Muscle layer of colon (tissue), 2 donors: Measurements from ENCODE around the gene TMEM62.
A peak's percentile ranks its signal among the peaks of the same experiment; 100 is the strongest.

Source experiments
- H3K27ac ChIP-seq: one replicate; pipeline ENCODE4 v1.7.0; 2013; ENCODE audit warnings: low read depth, mild to moderate bottlenecking, low read length, moderate library complexity
- H3K27me3 ChIP-seq, 2 donors: one replicate each; pipeline ENCODE4 v1.7.0; 2013; ENCODE audit warnings: low read length in 2 of 2, mild to moderate bottlenecking in 2 of 2; ENCODE audit not compliant: insufficient read depth in 2 of 2, control insufficient read depth in 1 of 2
- H3K36me3 ChIP-seq: one replicate; pipeline ENCODE4 v1.7.0; 2013; ENCODE audit warnings: mild to moderate bottlenecking, low read length; ENCODE audit not compliant: insufficient read depth
- H3K4me1 ChIP-seq: one replicate; pipeline ENCODE4 v1.7.0; 2013; ENCODE audit warnings: mild to moderate bottlenecking, low read length; ENCODE audit not compliant: insufficient read depth
- H3K4me3 ChIP-seq, 2 donors: one replicate each; pipeline ENCODE4 v1.7.0; 2013; ENCODE audit warnings: low read length in 2 of 2, low read depth in 1 of 2, mild to moderate bottlenecking in 1 of 2, moderate library complexity in 1 of 2
- H3K9ac ChIP-seq: one replicate; pipeline ENCODE4 v1.7.0; 2013; ENCODE audit warnings: low read length
- H3K9me3 ChIP-seq: one replicate; pipeline ENCODE4 v1.7.0; 2013; ENCODE audit warnings: mild to moderate bottlenecking, low read length
- donor health status: abdominal sarcoma.
- donor health status: Adenocarcinoma of cecum.

TMEM62 gene

GRCh38 chr15:43133430-43134156, at the start of gene TMEM62:
Gene TMEM62, plus strand, starts transcription at chr15:43133586. Its CDS starts 217 bp downstream, at chr15:43133803.
- peak within 1 kb of the TSS; percentile 98 for H3K9ac ChIP-seq

GRCh38 chr15:43085921-43086320, 47.5 kb upstream of the TMEM62 start:
- no peak overlapping the region for H3K9ac ChIP-seq
- no peaks in the 10 kb centered on the region for H3K9me3 ChIP-seq
- H3K4me3 ChIP-seq, result no peak overlapping the region
- no peak overlapping the region for H3K27ac ChIP-seq
- H3K36me3 ChIP-seq, result peaks cover 13% of the 10 kb centered on the region
- no peaks in the 10 kb centered on the region for H3K27me3 ChIP-seq
- H3K4me1 ChIP-seq, result peaks cover 15% of the 10 kb centered on the region

More at GRCh38 chr15:43133430-43134156, at the start of gene TMEM62:
- peaks cover 12% of the 10 kb centered on the region for H3K36me3 ChIP-seq
- peaks cover 12% of the 10 kb centered on the region for H3K4me1 ChIP-seq
- H3K9me3 ChIP-seq, result no peaks in the 10 kb centered on the region
- H3K4me3 ChIP-seq, result peak within 1 kb of the TSS; percentile 77 to 96
- H3K27me3 ChIP-seq, result no peaks in the 10 kb centered on the region
- peak within 1 kb of the TSS; percentile 70 for H3K27ac ChIP-seq

GRCh38 chr15:43086551-43086950, 46.8 kb upstream of the TMEM62 start:
- H3K4me3 ChIP-seq, result no peak overlapping the region
- H3K9ac ChIP-seq, result no peak overlapping the region
- H3K27ac ChIP-seq, result no peak overlapping the region
- no peaks in the 10 kb centered on the region for H3K27me3 ChIP-seq
- H3K36me3 ChIP-seq, result peaks cover 13% of the 10 kb centered on the region
- H3K4me1 ChIP-seq, result peaks cover 15% of the 10 kb centered on the region
- no peaks in the 10 kb centered on the region for H3K9me3 ChIP-seq

- H3K9me3 ChIP-seq, result no peaks in the 10 kb centered on the region
- no peaks in the 10 kb centered on the region for H3K36me3 ChIP-seq
- no peak overlapping the region for H3K9ac ChIP-seq
- no peak overlapping the region for H3K4me3 ChIP-seq
- no peak overlapping the region for H3K27ac ChIP-seq
- peaks cover 9% of the 10 kb centered on the region for H3K4me1 ChIP-seq
- no peaks in the 10 kb centered on the region for H3K27me3 ChIP-seq
Observed at GRCh38 chr15:43091859-43092258, 41.5 kb upstream of the TMEM62 start.

GRCh38 chr15:43093026-43093425, 40.4 kb upstream of the TMEM62 start:
- Histone ChIP-seq H3K9me3 (no peaks in the 10 kb centered on the region), H3K4me3 (no peak overlapping the region), H3K27me3 (no peaks in the 10 kb centered on the region), H3K27ac (no peak overlapping the region), H3K4me1 (peaks cover 9% of the 10 kb centered on the region), H3K36me3 (no peaks in the 10 kb centered on the region), H3K9ac (no peak overlapping the region)

- H3K27me3 ChIP-seq, result no peaks in the 10 kb centered on the region
- no peak overlapping the region for H3K4me3 ChIP-seq
- H3K9ac ChIP-seq, result no peak overlapping the region
- H3K4me1 ChIP-seq, result peaks cover 9% of the 10 kb centered on the region
- H3K9me3 ChIP-seq, result no peaks in the 10 kb centered on the region
- no peak overlapping the region for H3K27ac ChIP-seq
- no peaks in the 10 kb centered on the region for H3K36me3 ChIP-seq
Observed at GRCh38 chr15:43094416-43095030, 38.9 kb upstream of the TMEM62 start.

GRCh38 chr15:43095243-43095642, 38.1 kb upstream of the TMEM62 start:
- Histone ChIP-seq H3K36me3 (no peaks in the 10 kb centered on the region), H3K4me1 (peaks cover 9% of the 10 kb centered on the region), H3K27me3 (no peaks in the 10 kb centered on the region), H3K27ac (no peak overlapping the region), H3K9me3 (no peaks in the 10 kb centered on the region), H3K4me3 (no peak overlapping the region), H3K9ac (no peak overlapping the region)

GRCh38 chr15:43095708-43096347, 37.6 kb upstream of the TMEM62 start:
- Histone ChIP-seq H3K36me3 (peaks cover 3% of the 10 kb centered on the region), H3K9me3 (no peaks in the 10 kb centered on the region), H3K27me3 (no peaks in the 10 kb centered on the region), H3K4me1 (peaks cover 9% of the 10 kb centered on the region), H3K27ac (no peak overlapping the region), H3K9ac (no peak overlapping the region), H3K4me3 (no peak overlapping the region)

- Histone ChIP-seq H3K9me3 (no peaks in the 10 kb centered on the region), H3K27ac (no peak overlapping the region), H3K4me3 (no peak overlapping the region), H3K4me1 (peaks cover 9% of the 10 kb centered on the region), H3K36me3 (peaks cover 7% of the 10 kb centered on the region), H3K27me3 (no peaks in the 10 kb centered on the region), H3K9ac (no peak overlapping the region)
Observed at GRCh38 chr15:43096411-43096810, 37.0 kb upstream of the TMEM62 start.

GRCh38 chr15:43099105-43099845, 34.1 kb upstream of the TMEM62 start:
- Histone ChIP-seq H3K27me3 (no peaks in the 10 kb centered on the region), H3K9me3 (no peaks in the 10 kb centered on the region), H3K9ac (no peak overlapping the region), H3K4me3 (no peak overlapping the region), H3K27ac (no peak overlapping the region), H3K36me3 (peaks cover 13% of the 10 kb centered on the region), H3K4me1 (peaks cover 12% of the 10 kb centered on the region)

GRCh38 chr15:43100971-43101370, 32.4 kb upstream of the TMEM62 start:
- peaks cover 16% of the 10 kb centered on the region for H3K4me1 ChIP-seq
- no peak overlapping the region for H3K27ac ChIP-seq
- no peak overlapping the region for H3K4me3 ChIP-seq
- H3K36me3 ChIP-seq, result peaks cover 13% of the 10 kb centered on the region
- H3K9ac ChIP-seq, result no peak overlapping the region
- H3K27me3 ChIP-seq, result no peaks in the 10 kb centered on the region
- H3K9me3 ChIP-seq, result no peaks in the 10 kb centered on the region
